Stimulated activated CD4-positive, alpha-beta T cell treated with anti-CD3 and anti-CD28 coated beads, TNF-alpha, amount 100 ng/mL, for 48 hours (primary cell): ENCODE data around the gene CTIF.

Experiments
- DNase-seq, 3 donors: peaks; one replicate each; pipeline ENCODE4 v3.0.0-alpha.2; 2020; ENCODE audit warnings: low read depth in 3 of 3

CTIF gene

GRCh38 chr18:48533340-48534070 lies 5.3 kb upstream of the CTIF start:
- no peak for DNase-seq

- DNase-seq, result no peak
These were observed 4.5 kb upstream of the CTIF start for GRCh38 chr18:48534364-48534763.

- DNase-seq, result no peak
These were observed 2.9 kb upstream of the CTIF start for GRCh38 chr18:48535956-48536355.

- no peak for DNase-seq
These were observed 2.3 kb upstream of the CTIF start for GRCh38 chr18:48536516-48536915.

- DNase-seq, result peak in 1 of 3 donors; percentile 14
These were observed 797 bp downstream of the CTIF start for GRCh38 chr18:48539406-48540250.

GRCh38 chr18:48540251-48541025 lies 1.6 kb downstream of the CTIF start:
- peak in 1 of 3 donors; percentile 36 for DNase-seq

- peak in 1 of 3 donors; percentile 14 for DNase-seq
These were observed 2.4 kb downstream of the CTIF start for GRCh38 chr18:48541026-48541746.

- DNase-seq, result no peak
These were observed 3.0 kb downstream of the CTIF start for GRCh38 chr18:48541747-48542400.

GRCh38 chr18:48542513-48543181 lies 3.8 kb downstream of the CTIF start:
- DNase-seq, result no peak

- peak in 1 of 3 donors; percentile 19 for DNase-seq
These were observed 4.4 kb downstream of the CTIF start for GRCh38 chr18:48543228-48543627.

GRCh38 chr18:48544116-48544515 lies 5.3 kb downstream of the CTIF start:
- DNase-seq, result no peak

- DNase-seq, result no peak
These were observed 6.0 kb downstream of the CTIF start for GRCh38 chr18:48544661-48545415.

- DNase-seq, result no peak
These were observed 7.0 kb downstream of the CTIF start for GRCh38 chr18:48545757-48546321.

- DNase-seq, result no peak
These were observed 7.6 kb downstream of the CTIF start for GRCh38 chr18:48546396-48546795.

- no peak for DNase-seq
These were observed 8.7 kb downstream of the CTIF start for GRCh38 chr18:48547531-48547981.

GRCh38 chr18:48548011-48548771 lies 9.4 kb downstream of the CTIF start:
- no peak for DNase-seq

- DNase-seq, result no peak
These were observed 10.1 kb downstream of the CTIF start for GRCh38 chr18:48548921-48549320.

- no peak for DNase-seq
These were observed 11.4 kb downstream of the CTIF start for GRCh38 chr18:48550101-48550729.
